Neutrophil (primary cell): Measurements from ENCODE around the gene FLII.

Experiments
- H3K27ac ChIP-seq: fragments of 200-600 bp; sonication (generic); 2 replicates; pipeline ENCODE4 v1.5.1; 2016; ENCODE audit warnings: mild to moderate bottlenecking, moderate library complexity
- H3K27me3 ChIP-seq: fragments of 200-600 bp; sonication (generic); 2 replicates; pipeline ENCODE4 v1.6.0; 2016; ENCODE audit warnings: mild to moderate bottlenecking
- H3K36me3 ChIP-seq: fragments of 200-600 bp; sonication (generic); 2 replicates; pipeline ENCODE4 v1.5.1; 2017
- H3K4me1 ChIP-seq, 2 experiments: fragments of 200-600 bp in 1 of 2; sonication (generic) in 1 of 2; 1 replicate in 1 of 2; 2 replicates in 1 of 2; pipeline versions ENCODE4 v1.5.1 to v1.6.1; 2013 to 2016; ENCODE audit warnings: low read depth in 1 of 2, low read length in 1 of 2, mild to moderate bottlenecking in 1 of 2, moderate library complexity in 1 of 2; ENCODE audit not compliant: control insufficient read depth in 1 of 2, insufficient read depth in 1 of 2
- H3K4me3 ChIP-seq, 2 experiments: fragments of 200-600 bp in 1 of 2; sonication (generic) in 1 of 2; 1 replicate in 1 of 2; 2 replicates in 1 of 2; pipeline ENCODE4 v1.5.1; 2013 to 2016; ENCODE audit warnings: low read depth in 1 of 2, low read length in 1 of 2, mild to moderate bottlenecking in 1 of 2, moderate library complexity in 1 of 2
- H3K9me3 ChIP-seq: fragments of 200-600 bp; sonication (generic); 2 replicates; pipeline ENCODE4 v1.5.1; 2016
- CTCF ChIP-seq: fragments of 200-600 bp; sonication (generic); IDR thresholded peaks from 2 replicates; pipeline ENCODE4 v1.5.1; 2016; ENCODE audit warnings: antibody characterized with exemption

FLII gene

GRCh38 chr17:18195246-18195645, 63.3 kb downstream of the FLII start:
- no peaks in the 10 kb centered on the region for H3K27me3 ChIP-seq
- H3K4me1 ChIP-seq = peaks cover 0 to 11% of the 10 kb centered on the region in 2 experiments
- peaks cover 51% of the 10 kb centered on the region for H3K36me3 ChIP-seq
- no peak for TF ChIP-seq CTCF
- H3K27ac ChIP-seq = no peak overlapping the region
- H3K4me3 ChIP-seq = no peak overlapping the region
- no peaks in the 10 kb centered on the region for H3K9me3 ChIP-seq
